DND-41 (cell line): ENCODE results near the gene SLC27A4.

ENCODE experiments used
- EZH2 ChIP-seq: IDR thresholded peaks from 3 replicates; pipeline ENCODE4 v1.6.1; 2012; ENCODE audit warnings: borderline replicate concordance, low read depth, mild to moderate bottlenecking, moderate library complexity, low read length, inconsistent platforms; ENCODE audit not compliant: severe bottlenecking
- TF ChIP-seq, protein P1 (sequence below): IDR thresholded peaks from 2 replicates; pipeline ENCODE4 v1.5.1; 2012; ENCODE audit warnings: borderline replicate concordance, low read length, moderate library complexity, mild to moderate bottlenecking; ENCODE audit not compliant: poor library complexity, severe bottlenecking; ENCODE audit errors: extremely low read depth

DNA sequence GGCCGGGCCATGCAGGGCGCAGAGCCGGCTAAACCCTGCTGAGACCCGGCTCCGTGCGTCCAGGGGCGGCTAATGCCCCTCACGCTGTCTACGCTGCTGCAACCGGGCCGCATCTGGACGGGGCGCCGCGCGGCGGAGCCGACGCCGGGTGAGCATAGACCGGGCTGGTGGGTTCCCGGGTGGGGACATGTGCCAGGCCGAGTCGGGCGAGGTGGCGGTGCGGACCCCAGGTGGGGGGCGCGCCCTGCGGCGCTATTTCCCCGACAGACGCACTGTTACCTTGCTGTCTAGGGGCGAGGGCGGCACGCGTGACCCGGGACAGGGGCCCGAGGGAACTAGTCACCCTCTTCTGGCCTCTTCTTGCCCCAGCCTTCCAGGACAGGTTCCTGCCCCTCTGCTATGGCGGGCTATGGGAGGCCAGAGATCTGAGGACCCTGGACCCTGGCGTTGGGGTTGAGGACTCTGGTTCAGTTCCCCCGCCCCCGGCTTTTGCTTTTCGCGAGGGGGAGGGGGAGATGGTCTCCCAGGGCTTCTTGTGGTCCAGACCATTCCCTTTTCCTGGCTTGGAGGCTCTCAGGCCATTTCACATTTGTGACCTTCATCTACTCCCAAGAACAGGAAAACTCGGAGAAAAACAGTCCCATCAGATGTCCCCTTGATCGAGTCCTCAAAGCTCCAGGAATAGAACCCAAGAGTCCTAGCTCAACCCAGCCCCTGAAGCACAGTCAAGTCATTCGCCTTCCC is 536 bp downstream of the SLC27A4 start:
- TF ChIP-seq, protein P1, sequence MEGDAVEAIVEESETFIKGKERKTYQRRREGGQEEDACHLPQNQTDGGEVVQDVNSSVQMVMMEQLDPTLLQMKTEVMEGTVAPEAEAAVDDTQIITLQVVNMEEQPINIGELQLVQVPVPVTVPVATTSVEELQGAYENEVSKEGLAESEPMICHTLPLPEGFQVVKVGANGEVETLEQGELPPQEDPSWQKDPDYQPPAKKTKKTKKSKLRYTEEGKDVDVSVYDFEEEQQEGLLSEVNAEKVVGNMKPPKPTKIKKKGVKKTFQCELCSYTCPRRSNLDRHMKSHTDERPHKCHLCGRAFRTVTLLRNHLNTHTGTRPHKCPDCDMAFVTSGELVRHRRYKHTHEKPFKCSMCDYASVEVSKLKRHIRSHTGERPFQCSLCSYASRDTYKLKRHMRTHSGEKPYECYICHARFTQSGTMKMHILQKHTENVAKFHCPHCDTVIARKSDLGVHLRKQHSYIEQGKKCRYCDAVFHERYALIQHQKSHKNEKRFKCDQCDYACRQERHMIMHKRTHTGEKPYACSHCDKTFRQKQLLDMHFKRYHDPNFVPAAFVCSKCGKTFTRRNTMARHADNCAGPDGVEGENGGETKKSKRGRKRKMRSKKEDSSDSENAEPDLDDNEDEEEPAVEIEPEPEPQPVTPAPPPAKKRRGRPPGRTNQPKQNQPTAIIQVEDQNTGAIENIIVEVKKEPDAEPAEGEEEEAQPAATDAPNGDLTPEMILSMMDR = no peak
- TF ChIP-seq EZH2 = no peak
